HG03354 (cell line): ENCODE measurements around the gene C3orf38.
"Not testable (repeated sequence)": the region's sequence is repeated elsewhere in the genome, so short reads cannot be mapped to it uniquely, and the experiment has no call there.

Source experiments
- ATAC-seq: cut with Tn5 transposase; IDR thresholded peaks from one replicate; pipeline ENCODE4 v1.9.1; 2021; ENCODE audit warnings: mild to moderate bottlenecking; ENCODE audit not compliant: unreplicated experiment, poor library complexity, severe bottlenecking

Gene C3orf38

DNA sequence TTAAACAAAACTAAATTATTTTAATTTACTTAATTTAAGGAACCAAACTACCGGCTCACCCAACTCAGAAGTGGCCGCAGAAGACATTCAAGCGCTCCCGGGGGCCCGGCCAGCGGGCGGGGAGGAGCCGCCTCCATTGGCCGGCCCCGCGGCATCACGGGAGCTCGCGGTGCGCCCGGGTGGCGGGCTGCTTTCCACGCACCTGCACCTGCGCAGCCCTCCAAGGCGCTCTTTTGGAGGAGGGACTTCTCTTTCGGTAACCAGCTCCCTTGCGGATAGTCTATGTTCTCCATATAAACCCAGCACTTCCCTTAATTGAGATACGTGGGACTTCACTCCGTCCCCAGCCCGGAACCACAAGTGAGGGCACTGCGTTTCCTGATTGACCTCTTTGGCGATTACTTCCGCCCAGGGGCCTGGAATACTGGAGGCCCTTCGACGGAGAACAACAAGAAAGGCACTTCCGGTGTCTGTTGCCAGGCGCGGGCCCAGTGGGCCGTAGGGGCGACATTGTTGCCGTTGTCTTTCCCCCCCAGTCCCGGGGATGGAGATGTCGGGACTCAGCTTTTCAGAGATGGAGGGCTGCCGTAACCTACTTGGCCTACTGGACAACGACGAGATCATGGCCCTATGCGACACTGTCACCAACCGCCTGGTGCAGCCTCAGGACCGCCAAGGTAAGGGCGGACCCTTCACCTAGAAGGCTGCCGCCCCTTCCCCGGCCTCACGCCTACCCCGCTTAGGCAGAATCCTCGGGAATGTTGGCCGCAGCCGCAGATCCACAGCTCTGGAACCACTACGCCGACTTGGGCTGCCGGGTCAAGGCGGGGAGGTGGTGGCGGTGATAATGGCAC, at the start of gene C3orf38:
Gene C3orf38, plus strand, starts transcription at position 451 of the 854 bp plus-strand sequence. Its CDS starts 94 bp downstream, at position 545.
- ATAC-seq = peak; percentile 84

DNA sequence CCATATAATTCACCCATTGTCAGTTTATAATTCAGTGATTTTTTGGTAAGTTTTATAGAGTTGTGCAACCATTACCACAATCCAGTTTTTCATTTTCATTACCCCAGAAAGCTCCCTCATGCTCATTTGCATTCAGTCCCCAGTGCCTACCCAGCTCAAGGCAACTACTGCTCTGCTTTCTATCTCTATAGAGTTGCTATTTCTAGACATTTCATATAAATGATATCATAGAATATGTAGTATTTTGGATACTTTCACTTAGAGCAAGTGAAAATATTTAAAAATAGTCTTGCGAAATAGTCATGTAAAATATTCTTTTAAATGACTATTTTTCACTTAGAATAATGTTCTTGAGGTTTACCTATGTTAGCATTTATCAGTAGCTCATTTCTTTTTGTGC, 48.6 kb upstream of the C3orf38 start:
- peak; percentile 76 for ATAC-seq

DNA sequence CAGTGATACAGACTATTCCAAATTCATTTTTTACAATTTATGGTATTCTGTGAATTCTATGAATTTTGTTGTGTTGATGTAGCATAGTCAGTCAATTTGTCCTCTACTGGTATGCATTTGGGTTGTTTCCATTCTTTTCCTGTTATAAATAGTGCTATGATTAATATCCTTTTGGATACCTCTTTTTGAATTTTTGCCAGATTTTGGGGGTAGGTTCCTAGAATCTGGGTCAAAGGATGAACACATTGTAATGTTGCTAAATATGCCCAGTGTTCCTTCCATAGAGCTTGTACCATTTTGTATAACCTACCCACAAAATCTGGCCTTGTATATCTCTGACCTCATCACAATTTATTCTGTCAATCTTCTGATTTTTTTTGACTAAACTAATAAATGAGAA, 44.4 kb upstream of the C3orf38 start:
- no peak for ATAC-seq

DNA sequence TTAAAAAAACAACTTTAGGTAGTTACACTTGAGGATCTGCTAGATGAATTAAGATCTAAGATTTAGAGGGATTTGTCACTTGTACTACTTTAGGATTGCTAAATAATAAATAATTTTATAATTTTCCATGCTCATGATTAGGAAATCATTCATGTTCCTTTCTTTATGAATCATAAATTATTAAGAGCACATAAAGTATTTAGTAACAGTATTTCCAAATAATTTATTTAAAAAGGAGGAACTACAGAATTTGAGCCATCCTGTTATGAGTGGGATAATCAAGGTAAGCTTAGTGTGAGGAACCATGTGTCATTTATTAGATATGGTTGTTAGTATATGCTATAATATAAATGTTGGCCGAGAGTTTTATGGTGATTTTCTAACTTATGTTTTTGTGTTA, 37.5 kb upstream of the C3orf38 start:
- ATAC-seq = peak; percentile 38

DNA sequence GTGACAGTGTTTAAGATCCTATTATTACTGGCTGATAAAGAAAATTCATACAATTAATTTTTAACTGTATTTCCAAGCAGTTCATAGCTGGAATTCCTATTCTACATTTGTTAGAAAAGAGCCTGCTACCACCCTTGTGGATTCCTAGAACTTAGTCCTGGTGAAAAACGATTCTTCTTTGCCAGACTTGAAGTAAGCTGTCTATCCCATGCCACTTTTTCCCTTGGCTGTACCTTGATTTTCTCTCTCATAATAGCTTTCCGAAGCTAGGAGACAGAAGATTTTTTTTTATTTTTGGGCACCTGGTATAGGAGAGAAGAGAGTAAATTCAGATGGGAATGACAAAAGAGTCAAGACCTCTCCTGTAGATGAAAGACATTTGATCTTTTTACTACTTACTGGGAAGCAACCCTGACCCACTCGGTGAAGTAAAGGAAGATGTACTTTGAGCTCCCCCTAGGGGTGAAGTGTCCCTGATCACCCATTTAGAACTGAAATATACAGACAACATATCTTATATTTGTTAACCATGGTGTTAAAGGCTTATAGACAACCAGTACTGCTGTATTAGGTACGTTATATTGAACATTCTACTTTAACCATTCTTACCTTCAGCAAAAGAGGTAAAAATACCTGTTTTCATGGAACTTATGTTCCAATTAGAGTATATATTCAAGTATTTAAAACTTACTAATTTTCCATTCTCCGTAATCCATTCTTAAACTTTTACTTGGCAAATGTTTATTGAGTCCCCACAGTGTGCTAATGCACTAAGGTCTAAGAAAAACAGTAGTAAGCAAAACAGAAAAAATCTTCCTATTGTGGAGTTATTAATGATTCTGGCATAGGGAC, 36.2 kb upstream of the C3orf38 start:
- peak; percentile 93 for ATAC-seq

DNA sequence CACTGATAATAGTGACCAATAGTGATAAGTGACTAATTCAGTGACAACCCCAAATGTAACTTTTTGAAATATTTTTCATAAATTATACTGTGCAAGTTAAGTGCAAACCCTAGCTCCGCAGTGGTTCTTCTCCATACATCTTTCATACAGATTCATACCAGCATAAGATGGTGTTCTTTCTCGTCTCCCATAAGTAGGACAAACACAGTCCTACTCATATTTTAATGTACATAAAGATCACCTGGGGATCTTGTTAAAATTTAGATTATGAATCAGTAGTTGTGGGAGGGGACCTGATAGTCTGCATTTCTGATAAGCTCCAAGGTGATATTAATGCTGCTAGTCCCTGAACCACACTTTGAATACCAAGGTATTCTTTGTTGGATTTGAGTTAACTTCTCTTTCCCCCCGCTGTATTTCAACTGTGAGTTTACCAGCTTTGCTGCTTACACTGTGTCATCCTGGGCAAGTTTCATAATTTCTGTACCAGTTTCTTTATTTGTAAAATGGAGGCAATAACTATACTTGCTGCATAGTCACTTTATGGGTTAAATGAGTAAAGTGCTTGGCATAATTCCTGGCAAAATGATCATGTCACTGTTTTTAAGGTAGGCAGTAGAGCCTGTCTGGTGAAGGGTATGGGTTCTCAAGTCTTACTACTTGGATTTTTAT, 34.7 kb upstream of the C3orf38 start:
- ATAC-seq = no peak

DNA sequence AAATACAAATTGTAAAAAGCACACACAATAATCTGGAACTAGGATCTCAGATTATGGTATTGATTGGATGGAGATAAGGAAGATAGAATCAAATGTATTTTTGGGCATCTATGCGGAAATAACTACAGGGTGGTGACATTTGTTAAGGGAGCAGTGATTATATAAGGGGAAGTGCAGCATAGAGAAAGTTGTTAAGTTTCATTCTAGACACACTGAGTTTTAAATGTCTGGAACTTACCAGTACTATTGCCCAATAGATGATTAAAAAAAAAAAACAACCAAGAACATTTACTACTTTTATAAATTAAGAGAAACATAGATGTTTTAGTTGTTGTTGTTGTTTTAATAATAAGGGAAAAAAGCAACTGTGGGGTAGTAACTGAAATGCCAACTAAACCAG, 32.1 kb upstream of the C3orf38 start:
- ATAC-seq = no peak

DNA sequence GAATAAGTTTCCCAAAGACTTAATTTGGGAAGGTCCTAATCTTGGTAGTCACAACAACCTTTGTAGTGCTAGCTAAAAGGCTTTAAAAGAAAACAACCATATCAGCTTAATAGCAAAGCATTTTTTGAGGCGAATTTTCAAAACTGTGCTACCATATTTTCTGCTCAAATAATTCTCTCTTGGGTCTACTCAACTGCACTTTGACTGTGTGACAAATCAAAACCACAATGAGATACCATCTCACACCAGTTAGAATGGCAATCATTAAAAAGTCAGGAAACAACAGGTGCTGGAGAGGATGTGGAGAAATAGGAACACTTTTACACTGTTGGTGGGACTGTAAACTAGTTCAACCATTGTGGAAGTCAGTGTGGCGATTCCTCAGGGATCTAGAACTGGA, 31.2 kb upstream of the C3orf38 start:
- not testable (repeated sequence) for ATAC-seq

DNA sequence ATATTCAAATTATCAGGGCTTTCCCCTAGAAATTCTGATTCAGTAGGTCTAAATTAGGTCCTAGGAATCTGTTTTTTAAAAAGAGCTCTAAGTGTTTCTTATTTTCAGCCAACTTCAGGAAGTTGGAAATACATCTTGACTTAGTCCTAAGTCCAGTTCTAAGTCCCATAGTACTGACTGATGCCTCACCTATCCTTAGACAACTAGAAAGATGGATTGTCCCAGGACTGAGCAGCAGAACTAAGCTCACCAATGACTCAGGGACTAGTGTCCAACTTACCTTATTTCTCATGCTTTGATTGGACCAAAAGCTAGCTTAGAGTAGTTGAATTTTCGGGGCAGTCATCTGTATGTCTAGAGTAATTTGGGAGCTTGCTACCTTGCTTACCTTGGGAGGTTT, 26.2 kb upstream of the C3orf38 start:
- no peak for ATAC-seq

DNA sequence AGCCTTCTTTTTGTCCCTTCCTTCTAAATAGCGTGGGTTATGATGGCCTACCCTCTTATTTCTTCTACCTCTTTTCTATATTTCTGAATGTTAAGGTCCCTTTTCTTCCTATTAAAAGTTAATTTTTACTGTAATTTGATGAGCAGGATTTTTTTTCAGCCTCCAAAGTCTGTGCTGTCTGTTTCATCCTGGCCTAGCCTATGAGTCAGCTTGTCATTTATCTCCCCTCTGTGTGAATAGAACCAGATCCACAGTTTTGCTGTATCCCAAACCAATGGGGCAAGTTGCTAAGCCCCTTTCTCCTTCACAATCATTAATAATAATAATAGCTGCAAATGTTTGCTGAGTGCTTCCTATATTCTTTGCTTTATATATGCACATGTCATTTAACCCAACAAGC, 18.1 kb upstream of the C3orf38 start:
- ATAC-seq = no peak

DNA sequence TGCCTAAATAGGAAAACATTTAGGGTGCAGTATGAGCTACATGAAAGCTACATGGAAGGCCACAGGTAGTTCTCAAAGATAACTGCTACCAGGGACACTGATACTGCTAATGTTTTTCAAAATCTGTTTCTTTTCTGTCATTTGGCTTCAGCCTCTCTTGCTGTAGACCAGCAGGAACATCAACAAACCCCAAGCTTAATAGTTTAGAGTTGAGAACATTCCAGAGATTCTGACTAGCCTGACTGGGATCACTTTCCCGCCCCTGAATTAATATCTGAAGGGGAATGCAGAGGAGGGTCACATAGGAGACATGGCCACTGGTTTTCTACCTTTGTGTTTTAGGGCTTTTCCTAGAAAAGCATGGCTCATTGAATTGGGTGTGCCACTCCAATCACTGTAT, 16.9 kb upstream of the C3orf38 start:
- no peak for ATAC-seq

DNA sequence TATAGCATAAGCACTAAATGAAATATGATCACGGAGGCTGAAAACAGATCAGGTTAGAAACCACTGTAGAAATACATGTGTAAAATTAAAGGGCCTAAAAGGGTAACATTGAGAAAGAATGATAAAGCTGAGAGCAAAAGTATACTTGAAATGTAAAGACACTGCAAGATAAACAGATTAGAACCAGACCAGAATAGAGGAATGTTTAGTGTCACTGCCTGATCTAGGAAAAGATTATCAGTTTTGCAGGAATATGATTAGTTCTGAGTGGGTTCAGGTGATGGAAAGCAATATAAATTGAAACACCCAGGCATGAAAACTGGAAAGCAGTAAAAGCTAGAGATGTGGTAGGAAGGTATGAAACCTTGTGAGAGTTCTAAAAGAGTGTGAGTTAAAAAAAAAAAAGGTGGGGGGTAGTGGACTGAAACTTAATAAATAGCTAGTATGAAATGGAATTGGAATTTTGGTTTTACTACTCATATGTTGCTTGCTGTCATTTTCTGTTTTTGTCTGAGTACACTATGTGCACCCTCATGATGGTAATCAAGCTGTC, 16.0 kb upstream of the C3orf38 start:
- ATAC-seq = no peak

DNA sequence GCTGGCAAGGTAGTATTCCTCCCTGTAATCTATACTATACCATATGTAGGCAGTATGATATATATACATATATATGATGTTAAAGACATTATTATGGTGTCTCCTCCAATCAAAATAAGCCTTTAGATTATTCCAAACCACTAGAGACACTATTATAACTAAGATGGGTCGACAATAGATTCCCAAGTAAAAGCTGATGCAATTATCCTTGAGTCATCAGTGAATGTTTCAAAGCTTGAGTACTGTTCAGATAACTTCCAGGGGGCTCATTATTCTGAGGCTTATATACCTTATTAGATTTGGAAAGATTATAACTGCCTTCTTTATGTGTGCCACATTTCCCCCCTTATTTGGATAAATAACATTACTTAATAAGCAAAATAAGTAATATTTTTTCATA, 11.9 kb upstream of the C3orf38 start:
- ATAC-seq = no peak

DNA sequence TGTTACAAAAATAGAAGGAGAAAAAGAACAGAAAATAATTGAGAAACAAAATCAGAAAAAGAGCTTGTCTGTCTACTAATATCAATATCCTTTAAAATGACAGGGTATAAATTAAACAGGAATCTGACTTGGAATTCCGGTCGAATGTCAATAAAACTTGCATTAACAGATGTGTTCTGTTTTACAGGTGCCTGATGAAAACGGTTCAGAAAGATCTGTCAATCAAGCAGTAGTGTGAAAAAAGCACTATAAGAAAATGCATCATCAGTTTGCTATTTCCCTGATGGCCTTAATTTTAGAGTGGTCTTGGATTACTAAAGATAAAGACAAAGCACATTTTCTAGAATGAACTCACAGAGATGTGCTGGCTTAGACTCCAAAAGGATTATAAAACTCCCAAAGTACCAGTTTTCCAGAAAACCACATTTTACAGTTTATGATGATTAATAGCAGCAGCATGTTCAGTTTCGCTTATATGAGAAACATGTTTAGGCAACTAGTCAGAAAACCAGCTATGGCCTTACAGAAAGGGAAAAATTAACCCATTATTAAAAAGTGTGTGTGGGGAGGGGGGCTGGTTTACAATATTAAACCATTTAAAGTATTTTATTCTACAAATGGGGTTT, 8.2 kb upstream of the C3orf38 start:
- ATAC-seq = peak; percentile 28

DNA sequence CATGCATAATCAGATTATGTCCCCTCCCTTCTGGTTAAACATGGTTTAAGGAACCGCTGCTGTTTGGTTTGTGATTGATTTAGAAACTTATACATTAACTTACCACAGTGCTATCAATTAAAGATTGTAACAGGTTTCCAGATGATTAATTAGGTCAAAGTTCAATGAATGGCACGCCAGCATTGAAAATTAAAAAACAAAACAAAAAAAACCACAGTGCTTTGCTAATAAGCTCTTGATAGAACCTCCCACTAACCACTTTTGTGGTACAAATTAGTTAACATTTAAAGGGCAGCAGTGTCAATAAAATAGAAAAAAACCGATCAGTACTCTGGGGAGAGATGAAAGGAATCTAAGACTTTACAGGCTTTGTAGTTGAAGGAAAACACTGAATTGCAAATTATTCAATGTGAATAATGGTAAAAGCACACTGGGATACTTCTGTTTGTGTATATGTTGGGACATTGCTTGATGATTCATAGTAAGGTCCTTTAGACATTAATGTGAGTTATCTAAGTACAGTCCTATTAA, 7.6 kb upstream of the C3orf38 start:
- peak; percentile 61 for ATAC-seq

DNA sequence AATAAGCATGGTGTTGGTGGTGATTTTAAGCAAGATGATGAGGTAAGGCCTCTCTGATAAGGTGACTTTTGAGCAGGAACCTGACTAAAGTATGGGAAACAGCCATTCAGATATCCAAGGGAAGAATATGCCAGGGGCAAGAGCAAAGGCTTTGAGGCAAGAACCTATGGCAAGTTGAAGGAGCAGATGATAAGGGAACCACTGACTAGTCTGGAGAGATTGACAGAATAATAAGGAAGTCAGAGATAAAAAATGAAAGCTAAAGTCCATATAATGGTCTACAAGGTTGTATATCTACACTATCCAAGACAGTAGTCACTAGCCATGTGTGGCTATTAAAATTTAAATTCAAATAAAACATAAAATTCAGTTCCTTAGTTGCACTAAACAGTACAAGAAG, 2.5 kb upstream of the C3orf38 start:
- no peak for ATAC-seq

DNA sequence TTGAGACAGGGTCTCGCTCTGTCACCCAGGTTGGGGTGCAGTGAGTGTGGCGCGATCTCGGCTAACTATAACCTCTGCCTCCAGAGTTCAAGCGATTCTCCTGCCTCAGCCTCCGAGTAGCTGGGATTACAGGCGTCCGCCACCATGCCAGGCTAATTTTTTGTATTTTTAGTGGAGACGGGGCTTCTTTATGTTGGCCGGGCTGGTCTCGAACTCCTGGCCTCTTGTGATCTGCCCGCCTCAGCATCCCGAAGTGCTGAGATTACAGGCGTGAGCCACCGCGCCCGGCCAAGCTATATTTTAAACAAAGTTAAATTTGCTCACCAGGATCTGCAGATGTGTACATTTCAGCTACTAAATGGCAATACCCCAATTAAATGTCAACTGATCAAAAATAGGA, 1.1 kb upstream of the C3orf38 start:
- no peak for ATAC-seq

DNA sequence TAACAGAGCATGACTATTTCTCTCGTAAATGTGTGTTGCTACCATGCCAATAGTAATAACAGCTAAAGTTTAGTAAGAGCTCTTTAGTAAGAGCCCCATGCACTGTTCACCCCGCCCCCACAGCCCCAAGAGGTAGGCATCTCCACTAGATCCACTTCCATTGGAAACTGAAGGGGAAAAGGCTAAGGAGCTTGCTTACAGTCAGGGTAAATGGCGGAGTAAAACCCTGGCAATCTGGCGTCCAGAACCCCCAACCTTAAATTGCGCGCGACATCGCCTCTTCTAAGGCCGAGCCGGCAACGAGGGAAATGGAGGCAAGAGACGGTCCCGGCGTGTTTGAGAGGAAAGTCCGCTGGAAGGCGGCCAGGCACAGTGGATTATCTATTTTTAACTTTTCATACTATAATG, 654 bp upstream of the C3orf38 start:
- ATAC-seq = peak; percentile 27

DNA sequence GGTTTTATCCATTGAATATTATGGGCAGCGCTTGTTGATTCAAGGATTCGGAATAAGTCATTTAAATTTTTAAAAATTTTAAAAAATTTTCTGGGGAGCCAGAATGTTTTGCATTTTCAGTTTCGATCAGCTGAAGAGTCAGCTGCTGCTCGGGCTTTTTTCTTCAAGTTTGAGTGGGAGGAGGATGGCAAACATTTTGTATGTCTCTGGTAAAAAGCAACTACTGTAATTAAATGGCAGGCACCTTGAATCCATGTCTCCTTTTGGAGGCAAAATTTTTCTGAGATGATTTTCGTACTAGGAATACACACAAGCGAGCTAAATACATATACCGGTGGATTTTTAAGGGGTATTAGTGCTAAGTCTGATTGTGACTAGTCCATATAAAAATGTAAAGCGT, 612 bp downstream of the C3orf38 start:
- peak; percentile 38 for ATAC-seq
